Ramos (cell line): ENCODE data around the gene PLTP.

Experiments
- in situ Hi-C: fragments of 300-500 bp; cut with MboI; formaldehyde crosslinking; loops from one replicate; pipeline ENCODE4 v1.14.3; 2022; ENCODE audit warnings: low sequenced_read_pairs; ENCODE audit not compliant: unreplicated experiment

The PLTP gene

DNA sequence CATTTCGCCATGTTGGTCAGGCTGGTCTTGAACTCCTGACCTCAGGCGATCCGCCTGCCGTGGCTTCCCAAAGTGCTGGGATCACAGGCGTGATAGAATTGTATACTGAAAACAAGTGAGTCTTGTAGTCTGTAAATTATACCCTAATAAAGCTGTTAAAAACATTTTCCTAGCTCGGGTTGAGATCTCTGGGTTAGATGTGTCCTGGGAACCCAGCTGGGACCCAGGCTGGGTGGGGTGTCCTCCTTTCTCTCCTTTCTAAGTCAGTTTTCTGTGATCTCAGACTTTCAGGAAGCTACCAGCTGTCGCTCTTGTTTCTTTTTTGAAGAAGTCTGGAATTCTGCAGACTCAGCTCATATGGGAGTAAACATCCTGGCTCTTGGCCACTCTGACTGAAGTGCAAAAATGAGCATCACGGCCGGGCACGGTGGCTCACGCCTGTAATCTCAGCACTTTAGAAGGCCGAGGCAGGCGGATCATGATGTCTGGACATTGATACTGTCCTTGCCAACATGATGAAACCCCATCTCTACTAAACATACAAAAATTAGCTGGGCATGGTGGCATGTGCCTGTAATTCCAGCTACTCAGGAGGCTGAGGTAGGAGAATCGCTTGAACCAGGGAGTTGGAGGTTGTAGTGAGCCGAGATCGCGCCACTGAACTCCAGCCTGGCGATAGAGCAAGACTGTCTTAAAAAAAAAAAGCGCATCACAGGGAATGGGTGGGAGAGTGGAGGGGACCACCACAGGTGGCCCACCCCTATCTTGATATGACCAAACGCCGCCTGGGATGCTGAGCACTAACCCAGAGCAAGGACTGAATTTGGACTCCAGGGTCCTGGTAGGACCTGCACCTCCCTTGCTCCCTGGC is 12.7 kb upstream of the PLTP start:
- in situ Hi-C loops = loop anchor here (10.0 to 25.0 kb wide), 2 partner anchors 60 to 112 kb away; partner anchors contain the start of gene UBE2C

DNA sequence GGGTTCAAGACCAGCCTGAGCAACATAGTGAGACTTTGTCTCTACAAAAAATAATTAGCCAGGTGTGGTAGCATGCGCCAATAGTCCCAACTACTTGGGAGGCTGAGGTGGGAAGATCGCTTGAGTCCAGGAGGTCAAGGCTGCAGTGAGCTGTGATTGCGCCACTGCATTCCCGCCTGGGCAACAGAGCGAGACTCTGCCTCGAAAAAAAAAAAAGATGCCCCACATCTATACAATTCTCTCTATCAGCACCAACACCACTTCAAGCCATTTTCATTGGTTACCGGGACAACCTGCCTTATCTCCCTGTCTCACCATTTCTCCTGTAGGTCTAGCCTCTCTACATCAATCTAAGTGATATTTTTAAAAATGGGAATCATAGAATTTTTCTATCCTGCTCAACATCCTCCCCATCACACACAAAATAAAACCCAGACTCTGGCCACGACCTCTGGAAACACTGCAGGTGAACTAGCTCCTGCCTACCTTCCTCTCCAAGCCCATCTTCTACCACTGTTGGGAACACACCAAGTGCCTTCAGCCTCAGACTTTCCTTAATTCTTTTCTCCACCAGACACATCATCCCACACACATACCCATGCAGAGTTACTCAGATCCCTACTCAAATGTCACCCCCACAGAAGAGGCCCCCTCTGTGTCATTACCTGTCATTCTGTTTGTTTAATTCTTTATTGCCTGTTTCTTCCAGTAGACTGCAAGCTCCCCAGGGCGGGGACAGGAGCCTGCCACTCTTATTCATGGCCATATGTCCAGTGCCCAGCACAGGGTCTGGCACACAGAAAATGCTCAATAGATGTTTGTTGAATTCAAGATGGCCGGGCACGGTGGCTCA is 9.6 kb upstream of the PLTP start:
- in situ Hi-C loops = loop anchor here (10.0 kb wide), 1 partner anchor 57 kb away; no protein-coding TSS in a partner anchor

DNA sequence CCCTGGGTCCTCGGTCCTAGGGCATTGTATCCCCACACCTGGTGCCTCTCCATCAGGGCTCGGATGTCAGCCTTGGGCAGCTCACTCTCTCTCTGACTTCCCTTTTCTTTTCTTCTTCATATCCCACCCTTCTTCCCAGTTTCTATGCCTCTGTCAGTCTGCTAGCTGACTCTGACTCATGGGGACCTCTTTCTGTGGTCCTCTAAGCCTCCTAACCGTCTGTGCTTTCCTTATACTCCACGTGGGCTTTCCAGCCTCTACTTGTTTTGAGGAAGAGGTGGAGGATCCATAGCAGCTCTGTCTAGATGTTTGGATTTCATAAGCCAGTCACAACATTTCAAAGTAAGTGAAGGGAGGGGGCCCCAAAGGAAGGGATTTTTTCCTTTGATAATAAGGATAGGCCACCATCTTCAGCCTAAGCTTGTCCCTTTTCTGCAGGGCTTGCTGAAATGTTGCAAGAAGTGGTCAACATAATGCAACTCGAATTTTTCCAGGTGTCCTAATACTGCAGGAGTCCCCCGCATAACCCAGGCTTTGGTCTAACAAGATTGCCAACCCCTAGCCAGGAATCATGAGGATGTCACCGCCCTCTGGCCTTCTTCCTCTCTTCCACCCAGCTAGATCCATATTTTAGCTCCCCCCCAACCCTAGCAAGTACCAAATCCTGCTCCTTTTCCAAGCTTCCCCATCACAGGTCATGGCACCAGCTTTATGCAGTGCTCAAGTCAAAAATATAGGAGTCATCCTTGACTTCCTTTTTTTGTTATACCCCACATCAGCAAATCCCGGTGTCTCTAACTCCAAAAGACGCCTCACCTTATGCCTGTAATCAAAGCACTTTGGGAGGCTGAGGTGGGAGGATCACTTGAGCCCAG is 8.7 kb upstream of the PLTP start:
- in situ Hi-C loops = loop anchor here (10.0 kb wide), 1 partner anchor 56 kb away; no protein-coding TSS in a partner anchor

DNA sequence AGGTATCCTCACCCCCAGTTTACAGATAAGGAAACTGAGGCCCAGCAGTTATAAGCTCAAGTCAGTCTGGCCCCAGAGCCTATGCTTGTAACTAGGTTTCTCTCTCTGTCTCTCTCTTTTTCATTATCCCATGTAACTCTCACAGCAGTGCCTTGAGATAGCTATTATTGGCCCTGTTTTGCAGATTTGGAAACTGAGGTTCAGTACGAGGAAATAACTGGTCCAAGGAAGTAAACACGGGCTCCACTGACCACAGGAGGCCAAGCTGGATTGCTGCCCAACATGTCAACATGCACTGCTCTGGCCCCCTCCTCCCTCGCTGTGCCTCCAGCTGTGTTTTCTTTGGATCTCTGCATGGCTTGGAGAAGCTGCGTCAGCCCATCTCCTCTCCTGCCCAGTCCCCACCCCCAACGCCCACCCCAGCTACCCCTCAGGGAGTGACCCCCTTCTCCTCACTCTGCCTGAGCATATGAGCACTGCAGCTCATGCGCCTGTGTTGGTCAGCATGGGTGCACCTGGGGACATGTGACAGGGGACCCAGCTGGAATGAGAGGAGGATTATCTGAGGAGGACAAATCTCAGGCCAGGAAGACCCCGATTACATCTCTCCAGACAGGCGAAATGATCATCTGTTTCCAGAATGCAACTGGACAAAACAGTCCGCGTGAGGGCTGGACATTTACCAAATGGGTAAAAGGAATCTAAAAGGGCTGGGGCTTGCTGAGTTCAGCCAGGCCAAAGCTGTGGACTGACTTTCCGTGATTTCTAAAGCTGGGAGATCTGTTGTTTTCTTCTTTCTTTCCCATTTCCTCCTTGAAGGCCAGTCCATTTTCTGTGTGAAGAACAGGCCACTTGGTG is 7.8 kb upstream of the PLTP start:
- in situ Hi-C loops = loop anchor here (10.0 kb wide), 1 partner anchor 55 kb away; no protein-coding TSS in a partner anchor

DNA sequence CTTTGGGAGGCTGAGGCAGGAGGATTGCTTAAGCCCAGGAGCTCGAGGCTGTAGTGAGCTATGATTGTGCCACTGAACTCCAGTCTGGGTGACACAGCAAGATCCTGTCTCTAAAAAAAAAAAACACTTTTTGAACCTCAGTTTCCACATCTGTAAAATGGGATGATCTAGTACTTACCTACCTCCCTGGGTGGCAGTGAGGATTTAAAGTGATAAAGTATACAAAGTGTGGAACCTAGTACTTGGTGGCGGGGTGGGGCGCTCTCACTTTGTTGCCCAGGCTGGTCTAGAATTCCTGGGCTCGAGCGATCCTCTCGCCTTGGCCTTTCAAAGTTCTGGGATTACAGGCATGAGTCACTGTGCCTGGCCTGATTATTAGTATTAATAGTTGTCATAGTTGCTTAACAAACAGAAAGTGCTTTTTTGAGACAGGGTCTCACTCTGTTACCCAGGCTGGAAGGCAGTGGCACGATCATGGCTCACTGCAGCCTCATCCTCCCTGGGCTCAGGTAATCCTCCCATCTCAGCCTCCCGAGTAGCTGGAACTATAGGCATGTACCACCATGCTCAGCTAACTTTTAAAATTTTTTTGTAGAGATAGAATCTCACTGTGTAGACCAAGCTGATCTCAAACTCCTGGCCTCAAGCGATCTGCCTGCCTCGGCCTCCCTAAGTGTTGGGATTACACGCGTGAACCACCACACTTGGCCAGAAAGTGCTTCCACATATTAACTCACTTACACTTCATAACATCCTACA is 7.0 kb upstream of the PLTP start:
- in situ Hi-C loops = no loop called here

DNA sequence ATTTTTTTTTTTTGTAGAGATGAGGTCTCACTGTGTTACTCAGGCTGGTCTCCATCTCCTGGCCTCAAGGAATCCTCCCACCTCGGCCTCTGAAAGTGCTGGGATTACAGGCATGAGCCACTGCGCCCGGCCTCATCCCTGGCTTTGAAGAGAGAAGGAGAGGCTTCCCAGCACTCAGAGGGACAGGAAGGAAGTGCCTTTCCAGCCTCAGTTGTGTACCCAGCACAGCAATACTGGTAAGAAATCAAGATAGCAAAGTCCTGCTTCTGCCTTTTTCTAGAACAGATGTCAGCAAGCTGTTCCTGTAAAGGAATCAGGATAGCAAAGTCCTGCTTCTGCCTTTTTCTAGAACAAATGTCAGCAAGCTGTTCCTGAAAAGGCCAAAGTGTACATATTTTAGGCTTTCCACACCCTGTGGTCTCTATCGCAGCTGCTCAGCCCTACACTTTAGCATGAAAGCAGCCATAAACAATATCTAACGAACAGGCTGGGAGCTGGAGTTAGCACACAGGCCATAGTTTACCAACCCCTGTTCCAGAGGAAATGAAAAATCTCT is 6.3 kb upstream of the PLTP start:
- in situ Hi-C loops = no loop called here

DNA sequence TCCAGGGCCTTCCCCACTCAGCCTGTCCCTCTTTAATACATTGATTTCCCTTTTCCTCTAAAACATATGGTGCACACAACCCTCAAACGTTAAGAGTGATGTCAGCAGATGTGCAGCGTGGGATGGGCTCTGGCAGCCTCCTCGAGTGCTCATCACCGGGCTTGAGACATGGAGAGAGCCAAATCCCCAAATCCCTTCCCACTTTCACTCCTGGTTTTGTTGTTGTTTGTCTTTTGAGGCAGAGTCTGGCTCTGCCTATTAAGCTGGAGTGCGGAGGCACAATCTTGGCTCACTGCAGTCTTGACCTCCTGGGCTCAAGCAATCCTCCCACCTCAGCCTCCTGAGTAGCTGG is 5.8 kb upstream of the PLTP start:
- in situ Hi-C loops = no loop called here

DNA sequence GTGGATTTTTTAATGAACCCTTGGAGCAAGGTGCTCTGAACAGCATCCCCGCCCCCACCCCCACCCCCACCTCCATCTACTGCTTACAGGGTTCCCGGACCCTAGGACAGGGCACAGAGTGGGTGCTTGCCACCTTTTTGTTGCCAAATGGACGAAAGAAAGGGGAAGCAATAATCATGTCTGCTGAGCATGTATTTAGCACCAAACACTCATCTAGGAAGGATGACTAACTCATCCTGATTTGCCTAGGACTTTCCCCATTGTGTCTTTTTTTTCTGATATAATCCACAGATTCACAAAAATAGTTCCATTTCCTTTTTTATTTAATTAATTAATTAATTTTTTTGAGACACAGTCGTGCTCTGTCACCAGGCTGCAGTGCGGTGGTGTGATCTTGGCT is 1.2 kb upstream of the PLTP start:
- in situ Hi-C loops = no loop called here

DNA sequence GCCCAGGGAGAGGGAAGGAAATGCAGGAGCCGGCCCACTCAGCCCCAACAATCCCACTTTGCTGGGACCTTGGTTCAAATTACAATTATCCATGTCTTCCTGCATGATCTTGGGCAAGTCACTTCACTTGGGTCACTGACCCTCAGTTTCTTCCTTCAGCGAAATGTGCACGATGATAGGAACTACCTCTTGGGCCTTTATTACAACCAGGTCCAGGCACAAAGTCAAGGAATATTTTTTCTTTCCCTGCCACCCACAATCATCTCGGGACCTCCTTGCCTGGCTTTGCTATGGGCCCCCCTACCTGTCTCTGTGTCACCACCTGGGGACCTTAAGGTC is 358 bp upstream of the PLTP start:
- in situ Hi-C loops = no loop called here

DNA sequence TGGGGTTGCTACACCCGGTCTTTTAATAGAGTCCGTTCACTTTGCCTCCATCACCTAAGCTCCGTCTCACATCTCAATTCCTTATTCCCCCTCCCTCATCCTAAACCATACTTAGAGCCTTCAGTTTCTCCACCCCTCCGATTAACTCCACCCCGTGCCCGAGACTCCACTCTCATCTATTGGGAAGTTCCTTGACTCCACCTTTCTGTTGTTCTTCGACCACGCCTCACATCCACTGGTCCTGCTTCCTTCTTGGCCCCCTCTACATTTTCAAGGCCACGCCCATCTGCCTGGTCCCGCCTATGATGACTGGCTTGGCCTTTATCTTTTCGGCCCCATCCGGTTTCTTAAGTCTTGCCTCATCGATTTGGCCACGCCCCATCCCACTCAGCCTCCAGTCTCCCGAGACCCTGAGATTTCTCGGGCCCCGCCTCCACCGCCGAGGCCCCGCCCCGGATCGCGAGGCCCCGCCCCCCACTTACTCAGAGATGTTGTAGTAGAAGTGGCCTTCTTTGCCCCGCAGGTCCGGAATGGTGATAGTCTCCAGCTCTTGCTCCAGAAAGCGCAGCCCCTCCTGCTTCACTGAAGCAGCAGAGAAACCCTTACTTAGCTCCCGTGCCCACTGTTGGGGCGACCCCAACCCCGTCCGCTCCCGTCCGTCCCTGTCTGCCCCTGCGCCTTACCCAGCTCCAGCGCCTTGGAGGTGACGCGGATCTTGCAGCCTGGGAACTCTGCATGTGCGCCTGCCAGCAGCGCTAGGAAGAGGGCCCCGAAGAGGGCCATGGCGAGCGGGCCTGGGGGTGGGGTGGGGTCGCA is 1.1 kb downstream of the PLTP start:
- in situ Hi-C loops = no loop called here

DNA sequence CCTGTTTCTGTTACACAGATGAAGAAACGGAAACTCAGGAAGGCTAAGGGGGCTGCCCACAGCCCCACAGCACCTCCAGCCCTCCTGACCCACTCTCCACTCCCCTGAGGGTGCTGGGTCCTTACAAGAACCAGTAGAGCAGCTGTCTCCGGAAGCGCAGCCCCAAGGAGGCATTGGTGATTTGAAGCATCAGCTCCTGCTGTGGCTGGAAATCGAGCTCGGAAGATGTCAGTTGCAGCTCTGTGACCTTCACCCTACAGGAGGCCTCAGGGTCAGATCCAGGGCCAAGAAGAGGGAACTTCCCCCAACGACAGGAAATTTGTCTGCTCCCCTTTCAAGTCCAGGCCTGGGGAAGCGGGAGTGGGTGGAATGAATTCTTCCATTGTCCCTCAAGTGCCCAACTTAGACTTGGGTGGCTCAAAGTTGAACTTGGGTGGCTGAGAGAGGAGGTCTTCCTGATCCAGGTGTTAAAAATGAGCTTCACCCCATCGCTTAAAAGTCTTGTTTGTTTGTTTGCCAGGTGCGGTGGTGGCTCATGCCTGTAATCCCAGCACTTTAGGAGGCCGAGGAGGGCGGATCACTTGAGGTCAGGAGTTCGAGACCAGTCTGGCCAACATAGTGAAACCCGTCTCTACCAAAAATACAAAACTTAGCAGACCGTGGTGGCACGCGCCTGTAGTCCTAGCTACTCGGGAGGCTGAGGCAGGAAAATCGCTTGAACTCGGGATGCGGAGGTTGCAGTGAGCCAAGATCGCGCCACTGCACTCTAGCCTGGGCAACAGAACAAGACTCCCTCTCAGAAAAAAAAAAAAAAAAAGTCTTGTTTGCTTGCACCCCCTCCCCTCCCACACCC is 1.9 kb downstream of the PLTP start:
- in situ Hi-C loops = no loop called here

DNA sequence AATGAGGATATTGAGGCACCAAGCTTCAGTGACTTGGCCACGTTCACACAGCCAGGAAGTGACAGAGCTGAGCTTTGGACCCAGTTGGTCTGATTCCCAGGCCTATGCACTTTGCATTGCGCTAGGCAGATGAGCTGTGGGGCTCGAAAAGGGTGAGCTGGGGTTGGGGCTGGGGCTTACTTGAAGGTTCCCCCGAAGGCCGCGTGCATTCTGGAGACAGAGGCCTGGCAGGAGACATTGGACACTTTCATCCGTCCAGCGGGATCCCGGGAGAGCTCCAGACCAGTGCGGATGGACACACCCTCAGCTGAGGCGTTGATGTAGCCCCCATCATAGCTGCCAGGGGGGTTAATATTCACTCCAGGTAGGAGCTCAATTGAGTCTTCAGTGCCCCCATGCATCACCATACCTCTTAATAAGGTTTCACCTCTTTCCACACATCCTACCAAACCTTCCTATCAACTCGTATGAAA is 2.6 kb downstream of the PLTP start:
- in situ Hi-C loops = no loop called here

DNA sequence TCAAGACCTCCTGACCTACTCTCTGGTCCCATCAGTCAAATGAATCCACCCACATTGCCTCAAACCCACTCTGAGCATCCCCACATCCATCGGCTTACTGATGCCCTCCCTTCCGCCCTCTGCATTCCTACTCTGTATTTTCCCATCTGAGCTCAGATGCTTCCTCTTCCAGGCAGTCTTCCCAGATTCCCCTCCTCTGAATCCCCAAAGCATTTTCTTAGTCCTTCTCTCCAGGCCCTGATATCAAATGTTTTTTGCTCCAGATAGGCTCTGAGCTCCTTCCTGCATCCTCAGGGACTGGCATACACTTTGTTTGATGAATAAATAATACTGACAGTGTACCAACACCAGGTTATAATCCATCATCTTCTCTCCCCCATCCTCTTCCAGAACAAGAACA is 3.9 kb downstream of the PLTP start:
- in situ Hi-C loops = no loop called here

DNA sequence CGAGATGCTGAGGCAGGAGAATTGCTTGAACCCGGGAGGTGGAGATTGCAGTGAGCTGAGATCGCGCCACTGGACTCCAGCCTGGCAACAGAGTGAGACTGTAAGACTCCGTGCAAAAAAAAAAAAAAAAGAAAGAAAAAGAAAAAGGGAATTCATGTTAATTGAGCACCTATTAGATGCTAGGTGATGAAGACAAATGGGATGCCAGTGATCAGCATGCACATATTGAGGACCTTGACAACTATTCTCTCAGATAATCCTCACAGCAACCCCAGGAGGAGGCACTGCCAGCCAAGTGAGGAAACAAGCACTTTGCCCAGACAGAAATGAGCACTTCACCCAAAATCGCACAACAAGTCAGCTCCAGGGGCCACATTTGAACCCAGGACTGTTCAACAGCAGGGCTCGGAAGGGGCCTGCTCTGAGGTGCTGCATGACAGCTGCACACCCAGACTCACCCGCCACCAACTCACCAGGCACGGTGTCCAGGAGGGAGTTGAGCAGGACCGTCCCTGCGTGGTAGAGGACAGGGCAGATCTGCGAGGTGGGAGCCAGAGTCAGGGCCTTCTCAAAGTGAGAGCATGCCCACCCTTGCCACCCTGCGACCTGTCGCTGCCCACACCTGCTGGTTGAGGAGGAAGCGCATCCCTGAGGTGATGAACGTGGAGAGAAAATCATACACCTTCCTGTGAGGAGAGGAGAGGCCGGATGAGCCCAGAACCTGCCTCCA is 4.6 kb downstream of the PLTP start:
- in situ Hi-C loops = no loop called here

DNA sequence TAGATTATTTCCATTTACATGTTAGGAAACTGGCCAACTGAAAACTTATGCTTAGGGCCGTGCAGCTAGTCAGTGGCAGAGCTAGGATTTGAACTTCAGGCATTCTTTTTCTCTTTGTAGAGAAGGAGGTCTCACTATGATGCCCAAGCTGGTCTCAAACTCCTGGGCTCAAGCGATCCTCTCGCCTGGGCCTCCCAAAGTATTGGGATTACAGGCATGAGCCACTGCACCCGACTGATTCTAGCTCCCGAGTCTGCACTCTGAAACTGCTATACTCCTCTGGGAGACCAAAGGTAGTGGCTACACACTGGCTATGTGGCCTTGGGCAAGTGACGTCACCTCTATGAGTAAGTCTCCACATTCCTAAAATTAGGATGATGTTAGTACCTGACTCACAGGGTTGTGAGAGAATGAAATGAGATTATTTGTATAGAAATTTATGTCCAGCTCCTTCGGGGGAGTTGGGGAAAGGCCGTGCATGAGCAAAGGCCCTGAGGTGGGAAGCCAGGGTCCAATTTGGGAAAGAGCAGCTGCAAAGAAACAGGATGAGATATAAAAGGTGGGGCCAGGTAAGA is 6.4 kb downstream of the PLTP start:
- in situ Hi-C loops = no loop called here
